ENCODE measurements around the gene EFS. TPM values are rescaled to one million over a fixed set of nuclear protein-coding genes. Genes with fewer than 3 reads are reported as not detected.

Gene EFS
- total and polyA plus RNA-seq, 10 of the 15 experiments (the other 5 are each of a cell fraction or from before 2014, with no cell fraction given) = 0.08 TPM; not detected in 9

GRCh38 chr14:23320584-23321571, 44.1 kb downstream of the EFS start, which contains the start of gene PABPN1 (continued):
- peak; percentile 91 for TF ChIP-seq ZNF687 (IDR thresholded peaks at IDR 0.05)
- TF ChIP-seq EZH2 (IDR thresholded peaks at IDR 0.05; ENCODE audit: borderline replicate concordance, control insufficient read depth, low read depth, low read length) = no peak
- TF ChIP-seq, protein P1, sequence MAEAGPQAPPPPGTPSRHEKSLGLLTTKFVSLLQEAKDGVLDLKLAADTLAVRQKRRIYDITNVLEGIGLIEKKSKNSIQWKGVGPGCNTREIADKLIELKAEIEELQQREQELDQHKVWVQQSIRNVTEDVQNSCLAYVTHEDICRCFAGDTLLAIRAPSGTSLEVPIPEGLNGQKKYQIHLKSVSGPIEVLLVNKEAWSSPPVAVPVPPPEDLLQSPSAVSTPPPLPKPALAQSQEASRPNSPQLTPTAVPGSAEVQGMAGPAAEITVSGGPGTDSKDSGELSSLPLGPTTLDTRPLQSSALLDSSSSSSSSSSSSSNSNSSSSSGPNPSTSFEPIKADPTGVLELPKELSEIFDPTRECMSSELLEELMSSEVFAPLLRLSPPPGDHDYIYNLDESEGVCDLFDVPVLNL (IDR thresholded peaks at IDR 0.05; ENCODE audit: low read depth, low read length) = peak; percentile 68
- TF ChIP-seq, protein P2, sequence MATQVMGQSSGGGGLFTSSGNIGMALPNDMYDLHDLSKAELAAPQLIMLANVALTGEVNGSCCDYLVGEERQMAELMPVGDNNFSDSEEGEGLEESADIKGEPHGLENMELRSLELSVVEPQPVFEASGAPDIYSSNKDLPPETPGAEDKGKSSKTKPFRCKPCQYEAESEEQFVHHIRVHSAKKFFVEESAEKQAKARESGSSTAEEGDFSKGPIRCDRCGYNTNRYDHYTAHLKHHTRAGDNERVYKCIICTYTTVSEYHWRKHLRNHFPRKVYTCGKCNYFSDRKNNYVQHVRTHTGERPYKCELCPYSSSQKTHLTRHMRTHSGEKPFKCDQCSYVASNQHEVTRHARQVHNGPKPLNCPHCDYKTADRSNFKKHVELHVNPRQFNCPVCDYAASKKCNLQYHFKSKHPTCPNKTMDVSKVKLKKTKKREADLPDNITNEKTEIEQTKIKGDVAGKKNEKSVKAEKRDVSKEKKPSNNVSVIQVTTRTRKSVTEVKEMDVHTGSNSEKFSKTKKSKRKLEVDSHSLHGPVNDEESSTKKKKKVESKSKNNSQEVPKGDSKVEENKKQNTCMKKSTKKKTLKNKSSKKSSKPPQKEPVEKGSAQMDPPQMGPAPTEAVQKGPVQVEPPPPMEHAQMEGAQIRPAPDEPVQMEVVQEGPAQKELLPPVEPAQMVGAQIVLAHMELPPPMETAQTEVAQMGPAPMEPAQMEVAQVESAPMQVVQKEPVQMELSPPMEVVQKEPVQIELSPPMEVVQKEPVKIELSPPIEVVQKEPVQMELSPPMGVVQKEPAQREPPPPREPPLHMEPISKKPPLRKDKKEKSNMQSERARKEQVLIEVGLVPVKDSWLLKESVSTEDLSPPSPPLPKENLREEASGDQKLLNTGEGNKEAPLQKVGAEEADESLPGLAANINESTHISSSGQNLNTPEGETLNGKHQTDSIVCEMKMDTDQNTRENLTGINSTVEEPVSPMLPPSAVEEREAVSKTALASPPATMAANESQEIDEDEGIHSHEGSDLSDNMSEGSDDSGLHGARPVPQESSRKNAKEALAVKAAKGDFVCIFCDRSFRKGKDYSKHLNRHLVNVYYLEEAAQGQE (IDR thresholded peaks at IDR 0.05; ENCODE audit: low read depth, low read length) = no peak
- TF ChIP-seq GABPA (IDR thresholded peaks at IDR 0.05; ENCODE audit: low read depth) = peak; percentile 83
- no peak for TF ChIP-seq SREBF2 (IDR thresholded peaks at IDR 0.05; ENCODE audit: low read length)
- TF ChIP-seq RELB (IDR thresholded peaks at IDR 0.05; ENCODE audit: low read depth) = peak; percentile 87
- TF ChIP-seq ZNF592 (IDR thresholded peaks at IDR 0.05) = peak; percentile 3; the same call in 1 of the 2 replicates
- peak; percentile 87 for TF ChIP-seq MXI1 (IDR thresholded peaks at IDR 0.05; ENCODE audit: low read depth, low read length)
- TF ChIP-seq JUND (IDR thresholded peaks at IDR 0.05; ENCODE audit: low read depth, low read length) = no peak
- TF ChIP-seq ZNF217 (IDR thresholded peaks at IDR 0.05) = no peak
- TF ChIP-seq WRNIP1 (IDR thresholded peaks at IDR 0.05; ENCODE audit: borderline replicate concordance, low read depth, low read length) = no peak
